ENCODE results near the gene CD160. TPM values are rescaled to one million over a fixed set of nuclear protein-coding genes. Genes with fewer than 3 reads are reported as not detected.
"Not testable (repeated sequence)": the region's sequence is repeated elsewhere in the genome, so short reads cannot be mapped to it uniquely, and the experiment has no call there.

CD160 gene
- total RNA-seq: not detected in 2 replicates

DNA sequence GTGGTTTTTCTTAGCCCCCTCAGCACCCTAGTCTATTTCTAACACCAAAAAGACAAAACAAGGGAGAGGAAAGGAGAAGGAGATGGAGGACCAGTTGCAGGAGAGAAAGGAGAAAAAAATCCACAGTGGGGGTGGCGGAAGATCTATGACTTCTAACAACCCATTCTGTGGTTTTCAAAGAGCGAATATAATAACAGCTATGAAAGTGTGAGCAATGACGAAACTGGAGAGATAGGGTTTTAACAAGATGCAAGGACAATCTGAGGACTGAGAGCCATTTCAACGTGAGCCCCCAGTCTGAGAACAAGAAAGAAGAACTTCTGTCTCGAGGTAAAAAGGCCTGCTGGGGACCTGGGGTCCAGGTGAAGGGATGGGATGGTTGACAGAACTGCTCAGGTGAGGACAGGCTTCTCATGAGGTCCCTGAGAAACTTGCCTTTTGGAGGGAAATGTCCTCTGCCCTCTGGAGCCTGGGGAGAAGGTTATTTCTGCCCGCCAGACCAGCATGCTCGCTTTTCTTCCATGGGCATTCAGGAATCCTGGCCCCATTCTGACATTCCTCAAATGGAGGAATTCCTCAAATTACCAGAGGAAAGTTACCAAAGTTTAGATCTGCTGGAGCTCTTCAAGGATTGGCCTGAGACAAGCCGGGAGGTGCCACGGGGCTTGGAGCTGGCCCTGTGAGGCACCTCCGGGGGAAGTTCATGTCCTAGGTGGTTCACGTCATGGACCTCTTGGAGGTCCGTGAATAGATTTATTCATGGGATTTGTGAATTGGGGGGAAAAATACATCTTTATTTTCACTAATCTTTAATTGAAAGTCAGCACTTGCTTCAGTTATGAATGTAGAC is at the start of gene CD160:
Gene CD160, plus strand, starts transcription at position 270 of the 850 bp plus-strand sequence. CDS start 8,829 bp downstream, outside the sequence.
- DNase-seq (ENCODE audit: low read depth): no peak
- H3K4me3 ChIP-seq (ENCODE audit: low read depth, low read length): no peak within 1 kb of the TSS
- TF ChIP-seq, protein P1, sequence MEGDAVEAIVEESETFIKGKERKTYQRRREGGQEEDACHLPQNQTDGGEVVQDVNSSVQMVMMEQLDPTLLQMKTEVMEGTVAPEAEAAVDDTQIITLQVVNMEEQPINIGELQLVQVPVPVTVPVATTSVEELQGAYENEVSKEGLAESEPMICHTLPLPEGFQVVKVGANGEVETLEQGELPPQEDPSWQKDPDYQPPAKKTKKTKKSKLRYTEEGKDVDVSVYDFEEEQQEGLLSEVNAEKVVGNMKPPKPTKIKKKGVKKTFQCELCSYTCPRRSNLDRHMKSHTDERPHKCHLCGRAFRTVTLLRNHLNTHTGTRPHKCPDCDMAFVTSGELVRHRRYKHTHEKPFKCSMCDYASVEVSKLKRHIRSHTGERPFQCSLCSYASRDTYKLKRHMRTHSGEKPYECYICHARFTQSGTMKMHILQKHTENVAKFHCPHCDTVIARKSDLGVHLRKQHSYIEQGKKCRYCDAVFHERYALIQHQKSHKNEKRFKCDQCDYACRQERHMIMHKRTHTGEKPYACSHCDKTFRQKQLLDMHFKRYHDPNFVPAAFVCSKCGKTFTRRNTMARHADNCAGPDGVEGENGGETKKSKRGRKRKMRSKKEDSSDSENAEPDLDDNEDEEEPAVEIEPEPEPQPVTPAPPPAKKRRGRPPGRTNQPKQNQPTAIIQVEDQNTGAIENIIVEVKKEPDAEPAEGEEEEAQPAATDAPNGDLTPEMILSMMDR (conservative IDR thresholded peaks at IDR 0.05; ENCODE audit: low read depth, low read length): no peak

DNA sequence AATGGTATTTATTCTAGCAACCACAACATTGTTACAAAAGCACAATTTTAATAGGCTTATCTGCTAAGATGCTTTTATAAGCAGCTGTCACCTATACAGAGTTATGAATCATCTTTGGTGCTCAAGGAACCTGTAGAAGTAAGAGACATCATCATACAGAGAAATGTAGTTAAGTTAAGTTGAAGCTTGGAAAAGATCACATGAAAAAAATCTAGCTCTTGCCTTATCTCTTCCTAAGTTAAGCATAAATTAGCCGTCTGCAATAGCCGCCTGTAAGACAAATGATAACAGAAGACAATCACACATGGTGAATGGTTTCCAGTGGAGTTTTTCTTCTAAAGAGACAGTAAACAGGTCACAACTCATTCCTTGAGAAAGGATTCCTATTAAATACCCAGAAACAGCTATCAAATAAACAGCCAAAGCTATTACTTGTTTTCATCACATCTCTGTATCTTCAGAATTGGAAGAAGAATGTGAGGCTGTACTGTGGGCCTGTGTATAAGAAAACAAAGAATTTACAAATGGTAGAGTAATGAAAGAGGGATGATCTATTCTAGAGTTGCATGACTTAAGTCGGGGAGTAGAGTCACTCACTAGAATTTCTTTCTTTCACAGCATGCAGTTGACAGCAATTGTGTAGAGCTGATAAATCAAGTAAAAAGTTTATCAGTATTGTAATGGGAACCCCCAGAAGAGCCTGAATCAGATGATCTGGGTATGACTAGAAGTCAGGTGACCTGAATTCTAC is 48.1 kb upstream of the CD160 start:
- not testable (repeated sequence) for DNase-seq (ENCODE audit: low read depth); H3K4me3 ChIP-seq (ENCODE audit: low read depth, low read length)

GRCh38 chr1:145673217-145673616 is 46.1 kb upstream of the CD160 start:
- DNase-seq (ENCODE audit: low read depth); H3K4me3 ChIP-seq (ENCODE audit: low read depth, low read length): not testable (repeated sequence)

DNA sequence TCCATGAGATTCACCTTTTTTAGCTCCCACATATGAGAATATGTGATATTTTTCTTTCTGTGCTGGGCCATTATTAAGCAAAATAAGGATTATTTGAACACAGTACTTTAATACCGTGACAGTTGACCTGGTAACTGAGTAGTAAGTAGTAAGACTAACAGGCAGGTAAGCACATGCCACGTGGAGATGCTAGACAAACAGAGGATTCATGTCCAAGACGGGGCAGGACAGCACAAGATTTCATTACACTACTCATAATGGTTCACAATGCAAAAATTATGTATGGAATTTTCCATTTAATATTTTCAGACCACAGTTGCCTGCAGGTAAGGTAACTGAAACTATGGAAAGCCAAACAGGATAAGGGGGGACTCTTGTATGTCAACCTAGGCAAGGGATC is 34.4 kb upstream of the CD160 start:
- not testable (repeated sequence) for DNase-seq (ENCODE audit: low read depth); H3K4me3 ChIP-seq (ENCODE audit: low read depth, low read length)

DNA sequence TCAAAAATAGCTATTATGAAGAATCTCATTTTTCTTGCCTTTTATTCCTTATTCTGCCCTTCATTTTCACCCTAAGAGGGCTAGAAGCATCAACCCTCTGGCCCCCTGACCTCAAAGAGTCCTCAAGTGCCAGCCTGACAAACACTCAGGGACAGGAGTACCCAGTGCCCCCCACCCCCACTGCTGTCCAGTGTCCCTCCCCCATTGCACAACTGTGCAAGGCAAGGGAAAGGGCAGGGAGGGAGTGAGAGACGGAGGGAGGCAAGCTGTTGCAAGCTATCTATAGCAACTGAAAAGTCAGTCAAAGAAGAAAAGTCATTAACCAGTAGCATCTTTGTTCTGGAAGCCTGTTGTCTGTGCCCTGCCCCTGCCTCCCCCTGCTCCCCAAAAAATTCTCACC is 33.2 kb upstream of the CD160 start:
- not testable (repeated sequence) for H3K4me3 ChIP-seq (ENCODE audit: low read depth, low read length); DNase-seq (ENCODE audit: low read depth)

- no peak overlapping the region for H3K4me3 ChIP-seq (ENCODE audit: low read depth, low read length)
- no peak for DNase-seq (ENCODE audit: low read depth)
- TF ChIP-seq, protein P1 (conservative IDR thresholded peaks at IDR 0.05; ENCODE audit: low read depth, low read length): no peak
These were observed 31.0 kb upstream of the CD160 start for GRCh38 chr1:145688328-145688727.

DNA sequence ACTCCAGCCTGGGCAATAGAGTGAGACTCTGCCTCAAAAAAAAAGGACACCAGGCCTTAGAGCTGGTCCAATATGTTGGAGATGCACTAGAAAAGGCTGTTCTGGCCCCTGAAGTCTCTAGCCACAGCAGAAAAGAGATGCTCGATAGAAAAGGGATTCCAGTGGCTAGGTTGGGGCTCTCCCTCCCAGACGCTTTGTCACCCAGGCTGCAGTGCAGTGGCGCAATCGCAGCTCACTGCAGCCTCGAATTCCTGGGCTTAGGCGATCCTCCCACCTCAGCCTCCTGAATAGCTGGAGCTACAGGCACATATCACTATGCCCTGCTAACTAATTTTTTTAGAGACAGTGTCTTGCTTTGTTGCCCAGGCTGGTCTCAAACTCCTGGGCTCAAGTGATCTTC is 30.4 kb upstream of the CD160 start:
- TF ChIP-seq, protein P1 (conservative IDR thresholded peaks at IDR 0.05; ENCODE audit: low read depth, low read length): no peak

DNA sequence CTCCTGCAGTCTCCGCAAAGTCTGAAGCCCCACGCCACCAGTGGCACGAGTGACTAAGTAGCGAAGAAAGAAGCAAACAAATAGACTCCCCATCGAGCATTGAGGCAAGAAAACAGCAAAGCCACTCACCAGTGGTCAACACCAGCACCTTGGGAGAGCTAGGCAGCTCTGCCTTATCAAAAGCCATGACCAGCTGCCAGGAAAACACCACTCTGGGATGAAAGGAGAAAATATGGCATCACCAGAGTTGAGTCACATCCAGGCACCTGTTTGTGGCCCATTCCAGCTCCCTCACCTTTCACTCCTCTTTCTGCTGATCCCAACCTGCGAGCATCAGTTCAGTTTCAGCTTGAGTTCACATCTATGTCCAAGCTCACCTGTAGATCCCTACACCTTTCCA is 29.4 kb upstream of the CD160 start:
- TF ChIP-seq, protein P1 (conservative IDR thresholded peaks at IDR 0.05; ENCODE audit: low read depth, low read length): no peak
- no peak for DNase-seq (ENCODE audit: low read depth)

More for the DNA sequence above, 30.4 kb upstream of the CD160 start:
- DNase-seq (ENCODE audit: low read depth): no peak
- no peak overlapping the region for H3K4me3 ChIP-seq (ENCODE audit: low read depth, low read length)

More for the DNA sequence above, 29.4 kb upstream of the CD160 start:
- no peak overlapping the region for H3K4me3 ChIP-seq (ENCODE audit: low read depth, low read length)

Measured in epithelial cell of proximal tubule (primary cell).